ENCODE measurements around the gene MGST3.

DNA sequence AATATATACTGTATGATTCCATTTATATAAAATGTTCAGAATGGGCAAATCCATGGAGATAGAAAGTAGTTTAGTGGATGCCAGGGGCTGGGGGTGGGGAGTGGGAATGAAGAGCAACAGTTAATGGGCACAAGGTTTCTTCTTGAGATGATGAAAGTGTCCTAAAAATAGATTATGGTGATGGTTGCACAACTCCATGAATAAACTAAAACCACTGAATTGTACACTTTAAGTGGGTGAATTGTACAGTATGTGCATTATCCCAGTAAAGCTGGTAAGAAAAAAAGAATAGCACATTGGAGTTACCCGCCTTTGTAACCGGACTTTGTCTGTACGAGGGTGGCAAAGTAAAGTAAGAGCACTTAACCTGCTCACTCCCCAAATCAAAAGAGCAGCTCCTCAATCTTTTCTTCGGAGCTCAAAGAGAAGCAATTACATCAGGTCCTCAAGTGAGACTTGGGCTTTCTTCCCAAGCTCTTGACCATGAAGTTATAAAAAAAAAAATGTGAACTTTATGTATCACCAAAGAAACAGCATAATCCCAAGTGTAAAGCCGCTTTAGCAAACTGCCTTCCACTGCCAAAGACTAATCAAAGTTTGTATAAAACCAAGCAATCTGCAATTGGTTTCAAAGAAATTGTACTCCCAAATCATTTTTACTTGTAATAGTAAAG is 35.3 kb downstream of the MGST3 start:
- TF ChIP-seq CTCF (IDR thresholded peaks at IDR 0.05) (no peak), EP300 (IDR thresholded peaks at IDR 0.05) (no peak)
